ENCODE data around the gene PHC2.

DNA sequence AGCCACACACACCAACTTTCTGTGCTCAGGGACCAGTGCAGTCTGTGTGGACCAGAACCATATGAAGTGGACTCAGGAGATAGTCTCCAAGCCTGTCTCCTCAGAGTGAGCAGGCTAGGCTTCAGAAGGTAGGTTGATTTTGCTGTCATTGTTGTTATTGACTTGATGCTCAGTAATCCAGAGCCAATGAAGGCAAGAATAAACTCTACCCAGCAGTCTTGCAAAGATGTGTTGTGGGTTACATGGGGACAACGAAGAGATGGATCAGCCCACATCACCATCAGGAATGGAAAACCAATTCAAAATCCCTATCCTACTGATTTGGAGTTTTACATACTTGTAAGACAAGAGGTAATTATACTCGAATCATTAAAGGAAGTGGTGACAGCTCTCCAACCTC, 37.4 kb downstream of the PHC2 start:
- TF ChIP-seq EZH2 (IDR thresholded peaks at IDR 0.05; ENCODE audit: borderline replicate concordance, low read length) = no peak
- TF ChIP-seq, protein P1, sequence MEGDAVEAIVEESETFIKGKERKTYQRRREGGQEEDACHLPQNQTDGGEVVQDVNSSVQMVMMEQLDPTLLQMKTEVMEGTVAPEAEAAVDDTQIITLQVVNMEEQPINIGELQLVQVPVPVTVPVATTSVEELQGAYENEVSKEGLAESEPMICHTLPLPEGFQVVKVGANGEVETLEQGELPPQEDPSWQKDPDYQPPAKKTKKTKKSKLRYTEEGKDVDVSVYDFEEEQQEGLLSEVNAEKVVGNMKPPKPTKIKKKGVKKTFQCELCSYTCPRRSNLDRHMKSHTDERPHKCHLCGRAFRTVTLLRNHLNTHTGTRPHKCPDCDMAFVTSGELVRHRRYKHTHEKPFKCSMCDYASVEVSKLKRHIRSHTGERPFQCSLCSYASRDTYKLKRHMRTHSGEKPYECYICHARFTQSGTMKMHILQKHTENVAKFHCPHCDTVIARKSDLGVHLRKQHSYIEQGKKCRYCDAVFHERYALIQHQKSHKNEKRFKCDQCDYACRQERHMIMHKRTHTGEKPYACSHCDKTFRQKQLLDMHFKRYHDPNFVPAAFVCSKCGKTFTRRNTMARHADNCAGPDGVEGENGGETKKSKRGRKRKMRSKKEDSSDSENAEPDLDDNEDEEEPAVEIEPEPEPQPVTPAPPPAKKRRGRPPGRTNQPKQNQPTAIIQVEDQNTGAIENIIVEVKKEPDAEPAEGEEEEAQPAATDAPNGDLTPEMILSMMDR (IDR thresholded peaks at IDR 0.05; ENCODE audit: low read length) = no peak
